DOHH2 (cell line): ENCODE results near the gene BNIP5.

Experiments
- CTCF ChIP-seq: fragments of 200-600 bp; sonication (generic); IDR thresholded peaks from one replicate; pipeline ENCODE4 v1.5.1; 2014; ENCODE audit warnings: antibody characterized with exemption, mild to moderate bottlenecking, low read depth, low read length; ENCODE audit not compliant: poor library complexity, severe bottlenecking
- EZH2phosphoT487 ChIP-seq: fragments of 200-600 bp; sonication (generic); IDR thresholded peaks from 2 replicates; pipeline ENCODE4 v1.6.1; 2017; ENCODE audit warnings: borderline replicate concordance, mild to moderate bottlenecking, antibody characterized with exemption, low read length, moderate library complexity, mixed read lengths

GRCh38 chr6:36301781-36302180, 34.9 kb downstream of the BNIP5 start:
- no peak for TF ChIP-seq CTCF
- no peak for TF ChIP-seq EZH2phosphoT487
